Panc1 (cell line): ENCODE data around the gene MN1. TPM values are rescaled to one million over a fixed set of nuclear protein-coding genes. Genes with fewer than 3 reads are reported as not detected.

Experiments used
- ATAC-seq: fragments of 200-7000 bp; cut with Tn5 transposase; 2 replicates; pipeline ENCODE4 v1.9.1; 2020; ENCODE audit warnings: mild to moderate bottlenecking, moderate library complexity
- Bru-seq: library from RNA; stranded (reverse); fragments of 400-500 nt; gene quantifications from one replicate; lab custom pipeline; 2021; lab: Mats Ljungman, UMichigan
- BruChase-seq, 2 experiments: library from RNA; stranded (reverse); fragments of 400-500 nt; gene quantifications; one replicate each; lab custom pipeline; 2021; lab: Mats Ljungman, UMichigan
- BruUV-seq: library from RNA; stranded (reverse); fragments of 400-500 nt; replicated peaks from 2 replicates; lab custom pipeline; 2021; lab: Mats Ljungman, UMichigan
- CTCF ChIA-PET: fragments of 300-600 bp; sonication (Branson Sonifier 250); formaldehyde crosslinking; loops from one replicate; lab custom pipeline; 2022; ENCODE audit warnings: antibody characterized with exemption; lab: Charles Lee
- POLR2A ChIA-PET: fragments of 300-600 bp; sonication (Branson Sonifier 250); formaldehyde crosslinking; loops from one replicate; lab custom pipeline; 2022; ENCODE audit warnings: antibody characterized with exemption; lab: Charles Lee
- DNase-seq: peaks from one replicate; pipeline ENCODE4 v3.0.0-alpha.2; 2010; ENCODE audit warnings: low read depth, low spot score
- H3K27ac ChIP-seq: 2 replicates; pipeline ENCODE4 v1.5.1; 2011; ENCODE audit warnings: mild to moderate bottlenecking, low read length, inconsistent platforms
- H3K27me3 ChIP-seq: fragments of 200-500 bp; sonication (Bioruptor generic); 2 replicates; pipeline ENCODE4 v1.6.0; 2014; ENCODE audit warnings: low read length, inconsistent platforms; ENCODE audit not compliant: control insufficient read depth, insufficient read depth
- H3K36me3 ChIP-seq: fragments of 200-500 bp; sonication (Bioruptor generic); 2 replicates; pipeline ENCODE4 v1.5.1; 2014; ENCODE audit warnings: inconsistent platforms, mild to moderate bottlenecking, low read length, moderate library complexity; ENCODE audit not compliant: control insufficient read depth, insufficient read depth
- H3K4me1 ChIP-seq: 2 replicates; pipeline ENCODE4 v1.5.1; 2011; ENCODE audit warnings: inconsistent platforms, mild to moderate bottlenecking, low read length, moderate library complexity; ENCODE audit not compliant: control insufficient read depth, insufficient read depth
- H3K4me3 ChIP-seq, 2 experiments: 2 replicates each; pipeline ENCODE4 v1.5.1; 2011 to 2012; ENCODE audit warnings: low read depth in 2 of 2, low read length in 2 of 2, mild to moderate bottlenecking in 2 of 2, inconsistent platforms in 1 of 2, moderate library complexity in 1 of 2
- H3K9me3 ChIP-seq: fragments of 200-500 bp; sonication (Bioruptor generic); 2 replicates; pipeline ENCODE4 v1.5.1; 2014; ENCODE audit warnings: low read depth, mild to moderate bottlenecking, inconsistent platforms, low read length, moderate library complexity; ENCODE audit not compliant: control insufficient read depth, insufficient read depth
- CTCF ChIP-seq: fragments of 450-650 bp; IDR thresholded peaks from 2 replicates; pipeline ENCODE4 v1.5.1; 2017; ENCODE audit warnings: mild to moderate bottlenecking
- POLR2AphosphoS5 ChIP-seq: IDR thresholded peaks from 2 replicates; pipeline ENCODE4 v1.6.1; 2012; ENCODE audit warnings: mild to moderate bottlenecking, low read depth, low read length, moderate library complexity
- REST ChIP-seq, 2 experiments: IDR thresholded peaks; 2 replicates each; pipeline ENCODE4 v1.6.1; 2011 to 2012; ENCODE audit warnings: low read depth in 2 of 2, control low read depth in 1 of 2, low read length in 1 of 2, mild to moderate bottlenecking in 1 of 2, moderate library complexity in 1 of 2; ENCODE audit not compliant: insufficient read depth in 1 of 2
- SIN3A ChIP-seq: IDR thresholded peaks from 2 replicates; pipeline ENCODE4 v1.6.1; 2012; ENCODE audit warnings: low read depth, mild to moderate bottlenecking, low read length, moderate library complexity, borderline replicate concordance; ENCODE audit not compliant: insufficient read depth
- TCF7L2 ChIP-seq: IDR thresholded peaks from 2 replicates; pipeline ENCODE4 v1.6.1; 2011; ENCODE audit warnings: mild to moderate bottlenecking, low read depth, low read length, inconsistent platforms
- in situ Hi-C: cut with HindIII; loops from 2 replicates; pipeline ENCODE4 v1.10.0; 2016; ENCODE audit warnings: low sequenced_read_pairs, low pct_unique_long_range_greater_than_20kb
- intact Hi-C: fragments of 100-400 bp; cut with micrococcal nuclease; formaldehyde crosslinking; loops from one replicate; pipeline ENCODE4 v1.10.0; 2022; ENCODE audit not compliant: unreplicated experiment
- long read RNA-seq: library from polyadenylated mRNA; unstranded; transcript quantifications from one replicate; pipeline ENCODE4 v2.0.0, GENCODE V29; 2021; ENCODE audit not compliant: unreplicated experiment
- polyA plus RNA-seq: library from polyadenylated mRNA; unstranded; fragments of >200 nt; gene quantifications from one replicate; pipeline ENCODE4 v1.2.1, GENCODE V29; 2012; ENCODE audit warnings: missing spikeins; ENCODE audit not compliant: insufficient read length
- total RNA-seq: library from RNA; stranded (reverse); gene quantifications from one replicate; pipeline ENCODE4 v1.2.1, GENCODE V29; 2021; ENCODE audit not compliant: unreplicated experiment

MN1 gene
- 0.51 TPM for total RNA-seq
- polyA plus RNA-seq, result 0.39 TPM
- Bru-seq, nascent RNA, result percentile 28 among the genes with signal in this experiment
- percentile 31 among the genes with signal in this experiment for BruChase-seq, experiment 1, labeled RNA remaining after a 2-hour chase
- percentile 25 among the genes with signal in this experiment for BruChase-seq, experiment 2, labeled RNA remaining after a 6-hour chase
- long read RNA-seq, result 0 reads

- Histone ChIP-seq H3K36me3 (no peaks in the 10 kb centered on the region; the same call in 1 of the 2 replicates), H3K27me3 (no peaks in the 10 kb centered on the region), H3K4me1 (0 out of 2 replicates have a peak, but pooled peaks cover 4% of the 10 kb centered on the region), H3K9me3 (no peaks in the 10 kb centered on the region), H3K27ac (no peak within 1 kb of the TSS), H3K4me3 (peak within 1 kb of the TSS; percentile 53 to 58)
- intact Hi-C loops, result loop anchor here (5.0 kb wide), 1 partner anchor 394 kb away; no protein-coding TSS in a partner anchor
- TF ChIP-seq TCF7L2, result no peak
- in situ Hi-C loops, result no loop called here
- BruUV-seq, result no TSS peak
- ATAC-seq (peak; percentile 68), DNase-seq (no peak)
- ChIA-PET CTCF (interaction anchor here (0.7 kb wide), 1 partner anchor 340 kb away, joined by 3 read pairs; no protein-coding TSS in a partner anchor), POLR2A (no interaction called here)
Observed at GRCh38 chr22:27801616-27802345, at the start of gene MN1. Gene MN1 (minus strand): TSS chr22:27801756. CDS start chr22:27800543, 1,213 bp downstream.

GRCh38 chr22:27850000-27850521, 48.5 kb upstream of the MN1 start:
- Histone ChIP-seq H3K27me3 (no peaks in the 10 kb centered on the region), H3K4me1 (no peaks in the 10 kb centered on the region), H3K4me3 (no peak overlapping the region), H3K9me3 (no peaks in the 10 kb centered on the region), H3K36me3 (peaks cover 17% of the 10 kb centered on the region), H3K27ac (no peak overlapping the region)
- POLR2A ChIA-PET, result no interaction called here
- in situ Hi-C loops (no loop called here), intact Hi-C loops (no loop called here)
- BruUV-seq, result no TSS peak
- ATAC-seq (no peak), DNase-seq (no peak)
- CTCF ChIA-PET, result no interaction called here
- TF ChIP-seq SIN3A (no peak), TCF7L2 (no peak)

- DNase-seq (no peak), ATAC-seq (no peak)
- CTCF ChIA-PET, result no interaction called here
- H3K36me3 ChIP-seq, result peaks cover 9% of the 10 kb centered on the region
- H3K27ac ChIP-seq, result no peak overlapping the region
- no peaks in the 10 kb centered on the region for H3K27me3 ChIP-seq
- no peaks in the 10 kb centered on the region for H3K9me3 ChIP-seq
- BruUV-seq, result no TSS peak
- intact Hi-C loops, result no loop called here
- in situ Hi-C loops, result no loop called here
- TF ChIP-seq POLR2AphosphoS5 (no peak), REST (IDR thresholded peaks at IDR 0.05; ENCODE audit: insufficient read depth in 1 of 2, low read depth in 2 of 2, low read length in 1 of 2) (no peak), TCF7L2 (no peak), SIN3A (no peak), CTCF (no peak)
- POLR2A ChIA-PET, result no interaction called here
- no peaks in the 10 kb centered on the region for H3K4me1 ChIP-seq
- no peak overlapping the region for H3K4me3 ChIP-seq
Observed at GRCh38 chr22:27848005-27848404, 46.4 kb upstream of the MN1 start.
